ENCODE data around the gene PORCN.
A peak's percentile ranks its signal among the peaks of the same experiment; 100 is the strongest.
"Not testable (repeated sequence)": the region's sequence is repeated elsewhere in the genome, so short reads cannot be mapped to it uniquely, and the experiment has no call there.

The PORCN gene

GRCh38 chrX:48521353-48522243 is 12.8 kb downstream of the PORCN start, which contains the start of gene EBP:
Gene EBP, plus strand, starts transcription at chrX:48521808. Its CDS starts 1,964 bp downstream, at chrX:48523772.
- Histone ChIP-seq H3K27me3 (no peaks in the 10 kb centered on the region), H3K9me3 (no peaks in the 10 kb centered on the region), H3K36me3 (peaks cover 0 to under 1% (median 0%) of the 10 kb centered on the region in 3 donors), H3K27ac (peak within 1 kb of the TSS; percentile 64 to 79), H3K4me1 (peaks cover 0 to 6% (median 1%) of the 10 kb centered on the region in 4 donors), H3K4me3 (peak within 1 kb of the TSS; percentile 65 to 66)
- TF ChIP-seq CTCF (IDR thresholded peaks at IDR 0.05) = no peak
- intact Hi-C loops (cut with DNase I; ENCODE audit: low total_unique reads) = no loop called here
- DNase-seq = peak; percentile 88 to 92

DNA sequence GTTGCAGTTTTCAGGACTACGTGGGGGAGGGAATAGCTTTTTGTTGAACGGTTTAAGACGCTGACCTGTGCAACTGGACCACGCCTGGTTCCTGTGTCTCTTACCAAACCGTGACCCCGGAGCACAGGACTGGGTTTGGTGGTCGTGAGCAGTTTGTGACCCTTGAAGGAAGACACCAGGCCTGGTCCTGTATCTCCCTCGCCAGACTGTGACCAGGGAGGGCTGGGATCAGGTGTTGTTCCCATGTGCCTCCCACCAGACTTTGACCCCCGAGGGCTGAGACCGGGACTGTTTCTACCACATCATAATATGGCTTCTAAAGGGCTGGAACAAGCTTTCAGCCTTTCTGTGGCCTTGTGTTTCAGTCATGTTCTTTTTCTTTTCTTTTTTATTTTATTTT is 13.5 kb downstream of the PORCN start:
- no peaks in the 10 kb centered on the region for H3K27me3 ChIP-seq
- peaks cover 0 to 7% (median 0%) of the 10 kb centered on the region in 3 donors for H3K36me3 ChIP-seq
- peaks cover 0 to 6% (median 1%) of the 10 kb centered on the region in 4 donors for H3K4me1 ChIP-seq
- DNase-seq = no peak
- no peaks in the 10 kb centered on the region for H3K9me3 ChIP-seq
- H3K4me3 ChIP-seq = peak overlapping the region; percentile 65 to 66
- TF ChIP-seq CTCF (IDR thresholded peaks at IDR 0.05) = no peak
- H3K27ac ChIP-seq = peak overlapping the region; percentile 64 to 79
- intact Hi-C loops (cut with DNase I; ENCODE audit: low total_unique reads) = no loop called here

DNA sequence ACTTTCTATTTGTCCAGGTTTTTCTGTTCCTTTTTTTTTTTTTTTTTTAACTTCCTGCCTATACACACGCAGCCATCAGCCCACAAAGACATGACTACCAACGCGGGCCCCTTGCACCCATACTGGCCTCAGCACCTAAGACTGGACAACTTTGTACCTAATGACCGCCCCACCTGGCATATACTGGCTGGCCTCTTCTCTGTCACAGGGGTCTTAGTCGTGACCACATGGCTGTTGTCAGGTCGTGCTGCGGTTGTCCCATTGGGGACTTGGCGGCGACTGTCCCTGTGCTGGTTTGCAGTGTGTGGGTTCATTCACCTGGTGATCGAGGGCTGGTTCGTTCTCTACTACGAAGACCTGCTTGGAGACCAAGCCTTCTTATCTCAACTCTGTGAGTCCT is 14.9 kb downstream of the PORCN start:
- DNase-seq = no peak
- Histone ChIP-seq H3K27me3 (no peaks in the 10 kb centered on the region), H3K4me1 (peaks cover 0 to 6% (median 1%) of the 10 kb centered on the region in 4 donors), H3K36me3 (peaks cover 0 to 17% (median 0%) of the 10 kb centered on the region in 3 donors), H3K4me3 (no peak overlapping the region), H3K9me3 (no peaks in the 10 kb centered on the region), H3K27ac (no peak overlapping the region)
- TF ChIP-seq CTCF (IDR thresholded peaks at IDR 0.05) = no peak
- intact Hi-C loops (cut with DNase I; ENCODE audit: low total_unique reads) = no loop called here

GRCh38 chrX:48525853-48526252 is 17.1 kb downstream of the PORCN start:
- H3K27ac ChIP-seq; DNase-seq; H3K4me3 ChIP-seq; H3K4me1 ChIP-seq; H3K9me3 ChIP-seq; intact Hi-C loops (cut with DNase I; ENCODE audit: low total_unique reads); H3K27me3 ChIP-seq: not testable (repeated sequence)
- peaks cover 0 to 19% (median 0%) of the 10 kb centered on the region in 3 donors for H3K36me3 ChIP-seq

DNA sequence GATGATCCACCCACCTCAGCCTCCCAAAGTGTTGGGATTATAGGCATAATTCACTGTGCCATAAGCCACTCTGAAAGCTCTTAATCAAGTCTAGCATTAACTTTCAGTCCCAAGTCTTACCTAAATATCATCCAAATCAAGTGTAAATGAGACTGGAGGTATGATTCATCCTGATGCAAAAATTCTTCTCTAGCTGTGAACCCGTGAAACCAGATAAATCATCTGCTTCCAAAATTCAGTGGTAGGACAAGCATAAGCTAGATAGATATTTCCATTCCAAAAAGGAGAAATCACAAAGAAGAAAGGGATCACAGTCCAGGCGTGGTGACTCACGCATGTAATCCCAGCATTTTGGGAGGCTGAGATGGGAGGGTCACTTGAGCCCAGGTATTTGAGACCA is 21.9 kb downstream of the PORCN start:
- Histone ChIP-seq H3K4me1 (no peaks in the 10 kb centered on the region), H3K27me3 (no peaks in the 10 kb centered on the region), H3K9me3 (no peaks in the 10 kb centered on the region), H3K36me3 (peaks cover 0 to 19% (median 0%) of the 10 kb centered on the region in 3 donors), H3K4me3 (no peak overlapping the region), H3K27ac (no peak overlapping the region)
- DNase-seq = no peak
- TF ChIP-seq CTCF (IDR thresholded peaks at IDR 0.05) = no peak
- intact Hi-C loops (cut with DNase I; ENCODE audit: low total_unique reads) = no loop called here

GRCh38 chrX:48531358-48531959 is 22.7 kb downstream of the PORCN start:
- DNase-seq = no peak
- intact Hi-C loops (cut with DNase I; ENCODE audit: low total_unique reads) = no loop called here
- no peak for TF ChIP-seq CTCF (IDR thresholded peaks at IDR 0.05)
- Histone ChIP-seq H3K4me1 (no peaks in the 10 kb centered on the region), H3K27ac (no peak overlapping the region), H3K4me3 (no peak overlapping the region), H3K36me3 (peaks cover 0 to 19% (median 0%) of the 10 kb centered on the region in 3 donors), H3K9me3 (no peaks in the 10 kb centered on the region), H3K27me3 (no peaks in the 10 kb centered on the region)

Data from tibial artery (tissue), 4 donors.